Common myeloid progenitor, CD34-positive (primary cell): Measurements from ENCODE around the gene GPC4.

Source experiments
- CTCF ChIA-PET: fragments of 350-600 bp; sonication (Branson Sonifier 250); formaldehyde crosslinking; loops from one replicate; lab custom pipeline; 2021; ENCODE audit warnings: antibody characterized with exemption; lab: Charles Lee
- POLR2A ChIA-PET: fragments of 350-600 bp; sonication (Branson Sonifier 250); formaldehyde crosslinking; loops from one replicate; lab custom pipeline; 2021; ENCODE audit warnings: antibody characterized with exemption; lab: Charles Lee
- DNase-seq, 3 donors: peaks; one replicate each; pipeline versions ENCODE4 v3.0.0 to v3.0.0-alpha.2; 2013
- H3K27ac ChIP-seq, 2 experiments: 1 replicate in 1 of 2; 2 replicates in 1 of 2; pipeline ENCODE4 v1.7.0; 2013; ENCODE audit warnings: inconsistent platforms in 2 of 2, low read length in 2 of 2, mild to moderate bottlenecking in 2 of 2, low read depth in 1 of 2, moderate library complexity in 1 of 2; ENCODE audit not compliant: severe bottlenecking in 2 of 2, insufficient read depth in 1 of 2, poor library complexity in 1 of 2
- H3K27me3 ChIP-seq, 5 experiments: replicated peaks in 2 of 5; 1 replicate in 3 of 5; 2 replicates in 2 of 5; pipeline versions ENCODE4 v1.6.1 to v1.7.0; 2013; ENCODE audit warnings: low read length in 4 of 5, mild to moderate bottlenecking in 2 of 5, moderate library complexity in 2 of 5, inconsistent platforms in 1 of 5; ENCODE audit not compliant: insufficient read depth in 5 of 5, control insufficient read depth in 4 of 5
- H3K36me3 ChIP-seq, 4 experiments: 1 replicate in 2 of 4; 2 replicates in 2 of 4; pipeline versions ENCODE4 v1.6.1 to v1.7.0; 2013; ENCODE audit warnings: low read length in 3 of 4, control low read depth in 1 of 4, mild to moderate bottlenecking in 1 of 4; ENCODE audit not compliant: control insufficient read depth in 4 of 4, insufficient read depth in 4 of 4
- H3K4me1 ChIP-seq, 4 experiments: 1 replicate in 3 of 4; 2 replicates in 1 of 4; pipeline versions ENCODE4 v1.6.1 to v1.7.1; 2013; ENCODE audit warnings: low read length in 3 of 4, mild to moderate bottlenecking in 3 of 4, control low read depth in 1 of 4, inconsistent platforms in 1 of 4, moderate library complexity in 1 of 4; ENCODE audit not compliant: control insufficient read depth in 4 of 4, insufficient read depth in 4 of 4; ENCODE audit errors: control extremely low read depth in 1 of 4
- H3K4me3 ChIP-seq, 7 experiments: 1 replicate in 4 of 7; 2 replicates in 3 of 7; pipeline versions ENCODE4 v1.5.1 to v1.7.0; 2013; ENCODE audit warnings: mild to moderate bottlenecking in 7 of 7, low read length in 6 of 7, moderate library complexity in 6 of 7, inconsistent platforms in 2 of 7, low read depth in 2 of 7, control low read depth in 1 of 7; ENCODE audit not compliant: insufficient read depth in 4 of 7, control insufficient read depth in 1 of 7; ENCODE audit errors: extremely low read depth in 1 of 7
- H3K9me3 ChIP-seq, 5 experiments: 1 replicate in 4 of 5; 2 replicates in 1 of 5; pipeline versions ENCODE4 v1.6.1 to v1.7.1; 2013; ENCODE audit warnings: low read length in 4 of 5, mild to moderate bottlenecking in 2 of 5, inconsistent platforms in 1 of 5, low read depth in 1 of 5, moderate library complexity in 1 of 5; ENCODE audit not compliant: control insufficient read depth in 4 of 5, insufficient read depth in 2 of 5; ENCODE audit errors: control extremely low read depth in 1 of 5
- WGBS: methylation state at CpG from one replicate; pipeline ENCODE4 v1.1.5; 2013; ENCODE audit not compliant: insufficient coverage; 5-methylcytosine and 5-hydroxymethylcytosine counted together

Gene GPC4

GRCh38 chrX:133399411-133399810, 15.9 kb downstream of the GPC4 start:
- no peak for DNase-seq
- POLR2A ChIA-PET = no interaction called here
- H3K4me1 ChIP-seq = no peaks in the 10 kb centered on the region
- peaks cover 0 to 4% (median 0%) of the 10 kb centered on the region in 5 experiments for H3K27me3 ChIP-seq
- H3K27ac ChIP-seq = no peak overlapping the region
- no peaks in the 10 kb centered on the region for H3K9me3 ChIP-seq
- no peaks in the 10 kb centered on the region for H3K36me3 ChIP-seq
- WGBS = 82% methylated on average over 3 of the region's 3 CpGs
- H3K4me3 ChIP-seq = no peak overlapping the region
- CTCF ChIA-PET = no interaction called here

DNA sequence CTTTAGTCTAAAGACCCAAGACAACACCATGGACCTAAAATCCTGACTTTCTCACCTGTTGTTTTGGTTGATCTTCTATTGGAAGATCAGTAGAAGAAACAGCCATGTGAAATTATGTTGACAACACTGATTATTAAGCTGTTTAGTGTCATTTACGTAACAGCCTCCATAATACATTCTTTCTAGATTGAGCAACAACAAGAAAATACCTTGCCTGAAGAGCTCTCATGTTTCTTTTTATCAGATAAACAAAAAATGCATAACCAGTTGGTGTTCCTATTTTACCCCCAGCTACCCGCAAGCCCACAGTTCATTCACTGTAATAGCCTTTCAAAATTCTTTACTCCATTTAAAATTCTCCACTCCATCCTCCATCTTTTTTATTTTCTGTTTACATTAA, 20.5 kb downstream of the GPC4 start:
- WGBS = no CpG with 5 or more reads among the region's 2 CpGs
- no peak for DNase-seq
- CTCF ChIA-PET = no interaction called here

DNA sequence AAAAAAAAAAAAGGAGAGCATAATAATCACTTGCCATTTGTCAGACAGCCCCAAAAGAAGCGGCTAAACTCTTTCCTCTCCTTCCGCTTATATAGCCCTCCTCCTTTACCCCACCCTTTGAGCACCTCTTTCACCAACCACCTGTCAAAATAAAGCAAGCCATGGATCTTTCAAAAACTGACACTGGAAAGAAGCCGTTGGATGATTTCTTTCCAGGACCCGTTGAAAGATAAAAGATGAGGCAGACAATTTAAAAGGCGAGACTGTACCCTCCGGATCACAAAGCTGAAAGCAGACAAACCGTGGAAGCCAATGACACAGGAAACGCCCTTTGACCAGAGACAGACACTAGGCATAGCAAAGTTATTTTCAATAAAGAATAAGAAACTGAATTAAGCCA, 22.6 kb downstream of the GPC4 start:
- ChIA-PET CTCF (no interaction called here), POLR2A (no interaction called here)
- H3K4me3 ChIP-seq = no peak overlapping the region
- WGBS = 77% methylated on average over 6 of the region's 8 CpGs
- no peaks in the 10 kb centered on the region for H3K36me3 ChIP-seq
- DNase-seq = no peak
- H3K27ac ChIP-seq = no peak overlapping the region
- H3K9me3 ChIP-seq = no peaks in the 10 kb centered on the region
- H3K4me1 ChIP-seq = no peaks in the 10 kb centered on the region
- peaks cover 0 to 4% (median 0%) of the 10 kb centered on the region in 5 experiments for H3K27me3 ChIP-seq

More for the DNA sequence above, 20.5 kb downstream of the GPC4 start:
- Histone ChIP-seq H3K27ac (no peak overlapping the region), H3K9me3 (no peaks in the 10 kb centered on the region), H3K36me3 (no peaks in the 10 kb centered on the region), H3K4me1 (no peaks in the 10 kb centered on the region), H3K27me3 (peaks cover 0 to 4% (median 0%) of the 10 kb centered on the region in 5 experiments), H3K4me3 (no peak overlapping the region)
- POLR2A ChIA-PET = no interaction called here

DNA sequence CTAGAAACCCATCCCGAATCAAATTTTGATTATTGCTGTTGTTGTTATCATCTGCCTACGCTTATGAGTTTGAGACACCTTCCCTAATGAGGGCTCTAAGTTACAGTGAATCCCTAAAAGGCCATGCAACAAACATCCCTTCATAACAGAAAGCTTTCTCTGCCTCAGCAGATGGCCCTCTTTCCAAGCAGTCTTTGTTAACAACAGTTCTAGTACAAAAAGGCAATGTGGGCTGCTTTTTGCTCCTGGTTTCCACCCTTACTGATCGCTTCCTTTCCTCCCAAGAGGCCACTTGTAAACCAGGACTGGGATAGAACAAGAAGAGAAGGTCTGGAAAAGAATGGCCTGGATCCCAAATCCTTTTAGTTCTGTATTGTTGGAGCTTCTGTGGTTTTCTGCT, 24.2 kb downstream of the GPC4 start:
- H3K4me3 ChIP-seq = no peak overlapping the region
- peaks cover 0 to under 1% (median 0%) of the 10 kb centered on the region in 5 experiments for H3K27me3 ChIP-seq
- WGBS = 81% methylated on average over 2 of the region's 3 CpGs
- no peaks in the 10 kb centered on the region for H3K9me3 ChIP-seq
- ChIA-PET CTCF (no interaction called here), POLR2A (no interaction called here)
- DNase-seq = no peak
- H3K4me1 ChIP-seq = no peaks in the 10 kb centered on the region
- no peak overlapping the region for H3K27ac ChIP-seq
- H3K36me3 ChIP-seq = no peaks in the 10 kb centered on the region

- CTCF ChIA-PET = no interaction called here
- POLR2A ChIA-PET = no interaction called here
- Histone ChIP-seq H3K4me3 (no peak overlapping the region), H3K9me3 (no peaks in the 10 kb centered on the region), H3K36me3 (no peaks in the 10 kb centered on the region), H3K27ac (no peak overlapping the region), H3K27me3 (no peaks in the 10 kb centered on the region), H3K4me1 (no peaks in the 10 kb centered on the region)
- WGBS = 81% methylated on average over 3 of the region's 5 CpGs
- no peak for DNase-seq
Measured at GRCh38 chrX:133390676-133391075, 24.6 kb downstream of the GPC4 start.

DNA sequence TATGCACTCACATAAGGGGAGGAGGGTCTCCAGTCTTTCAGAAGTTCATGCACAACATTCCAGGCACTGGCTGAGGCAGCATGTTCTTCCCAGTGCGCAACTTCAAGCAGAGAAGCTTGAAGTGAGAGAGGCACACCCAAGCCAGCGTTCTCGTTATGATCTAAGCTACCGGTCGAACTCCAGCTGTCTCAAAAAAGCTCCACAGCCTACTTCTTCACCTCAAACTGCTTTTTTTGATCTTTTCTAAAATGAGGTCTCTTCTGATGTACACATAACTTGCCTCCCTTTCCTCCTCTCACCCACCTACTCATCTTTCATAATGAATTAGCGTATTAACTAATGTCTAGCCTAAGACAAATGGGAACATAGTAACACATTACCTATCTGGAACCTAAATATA, 25.3 kb downstream of the GPC4 start:
- no peaks in the 10 kb centered on the region for H3K4me1 ChIP-seq
- 93% methylated on average over 3 of the region's 6 CpGs for WGBS
- POLR2A ChIA-PET = no interaction called here
- no peak for DNase-seq
- CTCF ChIA-PET = no interaction called here
- H3K36me3 ChIP-seq = no peaks in the 10 kb centered on the region
- H3K27ac ChIP-seq = no peak overlapping the region
- no peak overlapping the region for H3K4me3 ChIP-seq
- H3K27me3 ChIP-seq = peaks cover 0 to under 1% (median 0%) of the 10 kb centered on the region in 5 experiments
- H3K9me3 ChIP-seq = no peaks in the 10 kb centered on the region

- 89% methylated on average over 6 of the region's 6 CpGs for WGBS
- ChIA-PET CTCF (no interaction called here), POLR2A (no interaction called here)
- H3K27ac ChIP-seq = no peak overlapping the region
- H3K4me1 ChIP-seq = no peaks in the 10 kb centered on the region
- no peaks in the 10 kb centered on the region for H3K9me3 ChIP-seq
- peaks cover 0 to 6% (median 0%) of the 10 kb centered on the region in 5 experiments for H3K27me3 ChIP-seq
- no peak for DNase-seq
- H3K36me3 ChIP-seq = no peaks in the 10 kb centered on the region
- H3K4me3 ChIP-seq = no peak overlapping the region
Measured at GRCh38 chrX:133384454-133384853, 30.8 kb downstream of the GPC4 start.
